HCT116 (cell line): Measurements from ENCODE around the gene TRPM4.

ENCODE experiments used
- EZH2 ChIP-seq: fragments of 200-600 bp; sonication (generic); IDR thresholded peaks from 2 replicates; pipeline ENCODE4 v1.6.1; 2017; ENCODE audit warnings: antibody characterized with exemption, mixed run types
- ZBTB33 ChIP-seq: IDR thresholded peaks from 2 replicates; pipeline ENCODE4 v1.6.1; 2011; ENCODE audit warnings: mild to moderate bottlenecking, low read length, moderate library complexity; ENCODE audit not compliant: insufficient replicate concordance; ENCODE audit errors: extremely low read depth

GRCh38 chr19:49241769-49242168 lies 84.2 kb downstream of the TRPM4 start:
- TF ChIP-seq ZBTB33 (no peak), EZH2 (no peak)
